Measurements from ENCODE around the gene NELFB. TPM values are rescaled to one million over a fixed set of nuclear protein-coding genes. Genes with fewer than 3 reads are reported as not detected.

The NELFB gene
- total and polyA plus RNA-seq, 9 of the 15 experiments (the other 6 are each of a cell fraction or from before 2014, with no cell fraction given), result 0.24 to 84.0 (median 29.7) TPM

- peak; percentile 26 to 81 for TF ChIP-seq E2F6 (IDR thresholded peaks at IDR 0.05; ENCODE audit: borderline replicate concordance in 1 of 2, extremely low read depth in 1 of 2, insufficient read depth in 1 of 2, insufficient read length in 1 of 2, low read depth in 1 of 2, low read length in 1 of 2, poor library complexity in 1 of 2, severe bottlenecking in 1 of 2)
- no peak for TF ChIP-seq HNRNPUL1 (IDR thresholded peaks at IDR 0.05; ENCODE audit: low read length)
- TF ChIP-seq HCFC1 (IDR thresholded peaks at IDR 0.05; ENCODE audit: low read depth, low read length), result no peak
- peak; percentile 58 for TF ChIP-seq FIP1L1 (IDR thresholded peaks at IDR 0.05; ENCODE audit: low read depth, low read length, poor library complexity, severe bottlenecking)
- TF ChIP-seq U2AF1 (optimal IDR thresholded peaks at IDR 0.05; ENCODE audit: low read depth, low read length), result no peak
- no peak for TF ChIP-seq ZNF79 (CRISPR knock-in tag; IDR thresholded peaks at IDR 0.05; ENCODE audit: low read depth)
- no peak for TF ChIP-seq TFAP4 (CRISPR knock-in tag; IDR thresholded peaks at IDR 0.05; ENCODE audit: borderline replicate concordance)
- peak; percentile 16 for TF ChIP-seq KDM5B (IDR thresholded peaks at IDR 0.05; ENCODE audit: insufficient replicate concordance, low read depth, low read length)
- no peak for TF ChIP-seq USF1 (CRISPR knock-in tag; IDR thresholded peaks at IDR 0.05)
- TF ChIP-seq ARHGAP35 (IDR thresholded peaks at IDR 0.05; ENCODE audit: partially characterized antibody), result no peak
- TF ChIP-seq ELF1 (tag; IDR thresholded peaks at IDR 0.05), result 0 out of 2 replicates have a peak, but pooled peaks have one; percentile 16
- TF ChIP-seq TOE1 (IDR thresholded peaks at IDR 0.05; ENCODE audit: borderline replicate concordance), result no peak
- TF ChIP-seq TOE1 (CRISPR knock-in tag; IDR thresholded peaks at IDR 0.05; ENCODE audit: borderline replicate concordance, low read depth), result no peak
- no peak for TF ChIP-seq PPARD (CRISPR knock-in tag; IDR thresholded peaks at IDR 0.05)
- TF ChIP-seq PHF21A (IDR thresholded peaks at IDR 0.05; ENCODE audit: borderline replicate concordance, low read depth), result no peak
- TF ChIP-seq KAT7 (CRISPR knock-in tag; IDR thresholded peaks at IDR 0.05; ENCODE audit: borderline replicate concordance), result 0 out of 2 replicates have a peak, but pooled peaks have one; percentile 45
- TF ChIP-seq MXI1 (IDR thresholded peaks at IDR 0.05; ENCODE audit: low read depth, low read length), result no peak
- TF ChIP-seq ZNF174 (CRISPR knock-in tag; IDR thresholded peaks at IDR 0.05), result no peak
- TF ChIP-seq PTTG1 (tag; IDR thresholded peaks at IDR 0.05; ENCODE audit: low read depth), result no peak
- no peak for TF ChIP-seq RBM15 (IDR thresholded peaks at IDR 0.05; ENCODE audit: insufficient read depth, low read length)
- no peak for TF ChIP-seq RCOR1 (IDR thresholded peaks at IDR 0.05; ENCODE audit: borderline replicate concordance in 1 of 2, low read depth in 2 of 2, low read length in 2 of 2)
- TF ChIP-seq GABPB1 (CRISPR knock-in tag; IDR thresholded peaks at IDR 0.05), result no peak
- no peak for TF ChIP-seq JUND (IDR thresholded peaks at IDR 0.05; ENCODE audit: borderline replicate concordance, low read depth, low read length)
- TF ChIP-seq JUND (tag; IDR thresholded peaks at IDR 0.05; ENCODE audit: borderline replicate concordance, low read depth, low read length), result no peak
Measured at GRCh38 chr9:137316012-137316981, 61.2 kb downstream of the NELFB start (continued).
